GM15510 (cell line): ENCODE data around the gene HOXA11.

ENCODE experiments used
- POLR2A ChIP-seq: IDR thresholded peaks from 3 replicates; pipeline ENCODE4 v1.6.1; 2011; ENCODE audit warnings: borderline replicate concordance; ENCODE audit not compliant: insufficient read length; ENCODE audit errors: extremely low read depth

Gene HOXA11

GRCh38 chr7:27158436-27159265 lies 26.4 kb downstream of the HOXA11 start:
- no peak for TF ChIP-seq POLR2A

DNA sequence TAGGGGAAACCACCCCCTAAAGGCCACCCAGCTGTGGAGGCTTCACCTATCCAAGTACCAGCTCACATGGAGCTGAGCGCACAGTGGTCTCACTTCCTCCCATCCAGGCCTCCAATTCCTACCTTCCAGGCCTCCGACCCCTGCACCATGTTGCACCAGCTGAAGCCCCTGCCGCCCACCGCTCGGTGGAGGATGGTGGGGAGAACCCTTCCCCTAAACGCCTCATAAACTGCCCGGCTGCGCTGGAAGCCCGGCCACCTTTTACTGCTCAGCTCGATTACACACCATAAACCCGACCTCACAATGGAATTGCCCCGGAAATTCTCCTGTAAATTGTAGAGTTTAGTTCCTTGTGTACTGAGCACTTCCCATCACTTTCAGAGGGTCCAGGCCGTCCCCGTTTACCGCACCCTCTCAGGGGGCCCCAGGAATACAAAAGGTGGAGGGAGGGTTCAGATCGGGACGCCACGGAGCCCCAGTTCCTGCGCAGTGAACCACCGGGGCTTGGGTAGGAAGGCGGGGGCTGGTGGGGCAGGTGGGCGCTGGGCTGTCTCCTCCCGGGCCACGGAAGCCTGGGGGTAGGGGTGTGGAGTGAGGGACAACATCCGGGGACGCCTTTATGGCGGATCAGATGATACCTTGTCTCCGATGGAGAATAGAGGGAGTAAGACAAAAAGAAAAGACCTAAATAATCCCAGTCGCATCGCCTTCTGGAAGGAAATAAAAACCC lies 27.2 kb downstream of the HOXA11 start:
- no peak for TF ChIP-seq POLR2A

DNA sequence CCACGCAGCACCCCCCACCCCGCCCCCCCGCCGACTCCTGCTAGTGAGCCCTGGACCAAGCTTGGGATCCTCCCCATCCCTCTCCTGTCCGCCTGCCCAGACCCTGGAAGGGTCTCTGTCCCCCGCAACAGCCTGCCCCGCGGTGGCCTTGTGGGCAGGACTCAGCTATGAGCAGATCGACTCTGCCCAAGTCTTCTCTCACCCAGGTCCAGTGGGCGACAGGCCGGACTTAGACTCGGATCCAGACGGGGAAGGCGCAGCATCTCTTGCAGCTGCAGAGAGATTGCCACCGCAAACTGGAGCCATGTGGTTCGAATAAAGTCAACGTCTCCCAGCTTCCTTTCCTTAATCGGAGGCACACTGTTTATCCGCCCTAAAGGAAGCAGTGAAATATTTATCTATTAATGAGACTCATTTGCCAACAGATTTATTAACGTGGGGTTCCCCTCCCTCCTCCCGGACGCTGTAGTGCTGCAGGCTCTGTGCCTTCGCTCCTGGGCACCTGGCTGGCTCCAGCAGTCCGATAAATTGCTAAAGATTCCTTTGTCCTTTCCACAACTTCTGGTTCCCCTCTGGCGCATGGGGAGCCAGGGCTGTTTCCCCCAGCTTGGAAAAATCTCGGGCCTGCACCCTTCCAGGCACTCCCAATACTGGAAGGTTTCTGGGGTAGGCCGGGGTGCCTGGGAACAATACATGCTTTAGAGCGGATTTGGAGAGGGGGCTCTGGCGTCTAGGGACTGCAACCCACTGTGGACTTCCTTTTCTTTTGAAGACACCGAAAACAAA lies 27.9 kb downstream of the HOXA11 start:
- TF ChIP-seq POLR2A = no peak

DNA sequence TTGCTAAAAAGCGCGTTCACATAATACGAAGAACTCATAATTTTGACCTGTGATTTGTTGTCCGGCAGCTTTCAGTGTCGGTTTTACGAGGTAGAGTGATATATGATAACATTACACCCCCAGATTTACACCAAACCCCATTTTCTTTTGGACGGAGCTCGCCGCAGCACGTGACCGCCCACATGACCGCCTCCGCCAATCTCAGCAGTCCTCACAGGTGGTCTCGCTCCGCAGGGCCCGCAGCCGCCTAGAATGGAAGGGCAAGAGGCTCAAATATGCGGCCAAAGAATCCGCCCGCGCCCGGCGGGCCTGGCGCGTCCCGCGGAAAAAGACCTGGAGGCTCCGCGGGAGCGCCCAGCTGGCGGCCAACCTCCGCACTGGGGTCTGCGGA lies 28.5 kb downstream of the HOXA11 start, which contains the start of gene HOXA7:
HOXA7 (minus strand) TSS at position 168 of the 391 bp plus-strand sequence; CDS start at position 38, 130 bp downstream.
- TF ChIP-seq POLR2A = no peak

- no peak for TF ChIP-seq POLR2A
Observed at GRCh38 chr7:27155816-27156507, 29.1 kb downstream of the HOXA11 start.

- TF ChIP-seq POLR2A = no peak
Observed at GRCh38 chr7:27154901-27155815, 29.9 kb downstream of the HOXA11 start.

DNA sequence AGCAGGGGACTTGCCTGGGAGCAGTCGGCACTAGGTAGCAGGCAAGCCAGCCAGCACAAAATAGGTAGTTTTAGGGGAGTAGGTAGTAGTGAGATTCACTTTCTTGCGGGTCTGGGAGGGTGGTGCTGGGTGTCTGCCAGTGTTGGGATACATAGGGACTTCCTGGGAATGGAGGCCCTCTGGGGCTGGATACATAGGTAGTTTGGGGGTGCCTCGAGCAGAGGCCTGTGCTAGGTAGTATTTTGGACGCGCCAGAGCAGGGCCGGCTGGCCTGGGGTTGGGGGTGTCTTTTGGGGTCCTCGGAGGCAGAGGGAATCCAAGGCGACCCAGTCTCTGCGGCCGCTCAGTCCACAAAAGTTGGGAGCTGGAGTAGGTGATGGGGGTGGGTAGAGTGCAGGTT lies 30.7 kb downstream of the HOXA11 start:
- TF ChIP-seq POLR2A = no peak

DNA sequence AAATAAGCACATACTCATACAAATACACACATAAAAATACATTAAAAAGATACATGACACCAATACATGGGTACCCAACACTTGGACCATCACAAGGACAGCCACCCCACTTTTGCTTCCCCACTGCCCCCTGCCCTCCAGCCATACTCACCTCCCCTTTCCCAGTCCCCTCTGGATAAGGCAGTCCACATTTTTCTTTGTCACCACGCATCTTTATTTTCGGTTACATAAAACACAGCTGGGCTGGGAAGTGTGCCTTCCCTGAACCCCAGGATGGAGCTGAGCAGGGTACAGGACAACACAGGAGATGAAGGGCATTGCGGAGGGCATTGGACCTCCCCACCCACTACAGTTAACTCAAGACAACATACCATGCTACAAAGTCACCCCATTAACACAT lies 31.5 kb downstream of the HOXA11 start:
- TF ChIP-seq POLR2A = no peak

GRCh38 chr7:27152816-27153442 lies 32.1 kb downstream of the HOXA11 start:
- no peak for TF ChIP-seq POLR2A

DNA sequence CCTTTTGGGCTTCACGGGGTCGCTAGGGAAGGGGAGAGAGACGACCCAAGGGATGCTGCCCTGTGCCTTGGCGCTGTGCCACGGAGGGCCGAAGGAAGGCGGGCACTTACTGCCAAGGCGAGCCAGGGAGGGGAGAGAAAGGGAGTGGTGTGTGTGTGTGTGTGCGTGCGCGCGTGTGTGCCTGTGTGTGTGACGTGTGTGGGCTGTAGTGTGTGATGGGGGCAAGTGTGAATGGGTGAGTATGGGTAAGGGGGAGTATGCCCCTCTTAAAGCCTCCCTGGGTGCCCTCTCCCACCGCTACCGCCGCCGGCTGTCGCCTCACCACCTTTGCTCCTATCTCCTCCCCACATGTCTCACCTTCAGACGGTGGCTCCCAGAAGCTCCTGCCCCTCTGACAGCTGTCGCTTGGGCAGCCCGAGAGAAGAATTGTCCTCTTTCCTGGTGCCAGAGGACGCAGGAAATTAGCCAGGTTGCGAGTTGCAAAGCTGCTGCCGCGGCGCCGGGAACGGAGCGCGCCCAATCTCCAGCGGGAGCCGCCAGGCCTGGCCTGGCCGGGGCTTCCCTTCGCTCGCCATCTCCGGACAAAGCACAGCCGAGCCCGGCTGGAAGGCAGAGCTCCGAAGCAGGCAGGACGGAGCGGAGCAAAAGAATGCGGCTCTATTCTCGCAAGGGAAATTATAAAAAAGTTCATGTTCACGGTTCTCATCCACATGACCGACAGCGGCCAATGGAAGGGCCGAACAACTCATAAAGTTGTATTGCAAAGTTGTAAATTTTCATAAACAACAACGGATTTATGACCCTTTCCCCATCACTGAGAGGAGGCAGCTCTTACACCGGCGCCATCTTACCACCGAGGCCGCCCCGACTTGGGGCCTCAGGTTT lies 32.9 kb downstream of the HOXA11 start, which contains the start of gene HOXA3:
HOXA3 (minus strand) TSS at position 653 of the 885 bp plus-strand sequence. CDS start 41,943 bp downstream, outside the sequence.
- no peak for TF ChIP-seq POLR2A

DNA sequence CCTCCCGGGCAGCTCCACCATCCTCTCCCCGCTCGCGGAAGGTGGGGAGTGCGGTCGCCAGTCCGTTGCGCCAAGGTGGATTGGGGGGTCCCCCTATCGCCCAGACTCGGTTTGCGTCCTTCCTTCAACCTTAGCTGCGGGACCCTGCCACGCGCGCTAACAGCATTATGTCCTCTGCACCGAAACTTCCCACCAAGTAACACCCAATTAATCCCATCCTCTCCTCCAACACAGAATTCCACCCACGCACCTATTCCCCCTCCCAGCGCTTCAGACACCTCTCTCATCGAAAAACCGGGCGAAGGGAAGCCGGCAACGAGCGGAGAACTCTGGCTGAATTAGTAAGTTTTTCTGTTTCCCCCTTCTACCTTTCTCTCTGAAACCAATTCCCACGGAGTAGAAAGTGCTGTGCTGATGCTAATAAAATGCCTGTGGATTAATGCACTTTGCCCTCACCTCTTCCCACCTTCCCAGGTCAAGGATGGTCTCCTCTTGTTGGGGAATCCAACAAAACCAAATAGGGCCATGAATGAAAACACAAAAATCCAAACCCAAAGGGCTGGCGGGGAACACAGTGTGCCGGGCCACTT lies 33.6 kb downstream of the HOXA11 start:
- no peak for TF ChIP-seq POLR2A

GRCh38 chr7:27150568-27151340 lies 34.3 kb downstream of the HOXA11 start:
- TF ChIP-seq POLR2A = no peak
